GM12878 (cell line): ENCODE results near the gene BICC1. TPM values are rescaled to one million over a fixed set of nuclear protein-coding genes. Genes with fewer than 3 reads are reported as not detected.

Source experiments
- ATAC-seq: fragments of 200-7000 bp; cut with Tn5 transposase; 3 replicates; pipeline ENCODE4 v1.9.1; 2020; ENCODE audit warnings: mild to moderate bottlenecking, moderate library complexity
- BruUV-seq: library from RNA; stranded (reverse); fragments of 400-500 nt; replicated peaks from 2 replicates; lab custom pipeline; 2021; lab: Mats Ljungman, UMichigan
- CTCF ChIA-PET: fragments of 300-600 bp; sonication (Branson Sonifier 250); formaldehyde crosslinking; extraction: SDS; loops from one replicate; lab custom pipeline; 2021; ENCODE audit warnings: inconsistent platforms; lab: Yijun Ruan, JAX
- POLR2A ChIA-PET: fragments of 350-600 bp; formaldehyde crosslinking; extraction: SDS; loops from one replicate; lab custom pipeline; 2021; ENCODE audit warnings: inconsistent platforms; lab: Charles Lee
- RAD21 ChIA-PET: fragments of 300-600 bp; sonication (Branson Sonifier 250); formaldehyde crosslinking; loops from one replicate; lab custom pipeline; 2023; ENCODE audit warnings: antibody characterized with exemption; ENCODE audit not compliant: unreplicated experiment; lab: Charles Lee
- SMC1A ChIA-PET: fragments of 300-600 bp; sonication (Branson Sonifier 250); formaldehyde crosslinking; loops from one replicate; lab custom pipeline; 2023; ENCODE audit not compliant: unreplicated experiment, uncharacterized antibody; lab: Charles Lee
- DNase-seq: peaks from one replicate; pipeline ENCODE4 v3.0.0-alpha.2; 2011; ENCODE audit warnings: low read depth, low spot score
- FAIRE-seq: peaks from 3 replicates; lab custom pipeline; 2011; peaks lifted over from hg19 to GRCh38; lab: Jason Lieb, UNC
- H2AFZ ChIP-seq: 2 replicates; pipeline ENCODE4 v1.6.0; 2011; ENCODE audit warnings: low read depth, low read length, control low read depth; ENCODE audit not compliant: control insufficient read depth
- H3K27ac ChIP-seq: 2 replicates; pipeline ENCODE4 v1.5.1; 2011; ENCODE audit warnings: control low read depth; ENCODE audit not compliant: control insufficient read depth, insufficient read depth
- H3K27me3 ChIP-seq, 2 experiments: replicated peaks in 1 of 2; 2 replicates each; pipeline versions ENCODE4 v1.6.0 to v1.6.1; 2011; ENCODE audit warnings: low read length in 1 of 2; ENCODE audit not compliant: control insufficient read depth in 2 of 2, insufficient read depth in 2 of 2
- H3K36me3 ChIP-seq, 2 experiments: 2 replicates each; pipeline ENCODE4 v1.5.1; 2011; ENCODE audit warnings: low read length in 1 of 2; ENCODE audit not compliant: control insufficient read depth in 2 of 2, insufficient read depth in 2 of 2
- H3K4me1 ChIP-seq: 2 replicates; pipeline ENCODE4 v1.6.1; 2011; ENCODE audit warnings: mild to moderate bottlenecking, low read length, moderate library complexity, mixed read lengths; ENCODE audit not compliant: control insufficient read depth, insufficient read depth
- H3K4me2 ChIP-seq: 2 replicates; pipeline ENCODE4 v1.6.0; 2011; ENCODE audit warnings: control low read depth; ENCODE audit not compliant: control insufficient read depth, insufficient read depth
- H3K4me3 ChIP-seq: fragments of 200-600 bp; sonication (generic); 2 replicates; pipeline ENCODE4 v1.5.1; 2016
- H3K79me2 ChIP-seq: 2 replicates; pipeline ENCODE4 v1.6.0; 2011; ENCODE audit warnings: low read length; ENCODE audit not compliant: control insufficient read depth, insufficient read depth
- H3K9ac ChIP-seq: 2 replicates; pipeline ENCODE4 v1.8.0; 2011; ENCODE audit warnings: low read length, control low read depth, mixed read lengths; ENCODE audit not compliant: control insufficient read depth, insufficient read depth
- H3K9me3 ChIP-seq: replicated peaks from 3 replicates; pipeline ENCODE4 v1.5.1; 2011; ENCODE audit warnings: mild to moderate bottlenecking, low read length; ENCODE audit not compliant: control insufficient read depth, insufficient read depth
- H4K20me1 ChIP-seq: 2 replicates; pipeline ENCODE4 v1.6.0; 2011; ENCODE audit not compliant: control insufficient read depth, insufficient read depth
- FOXK2 ChIP-seq: fragments of 450-650 bp; IDR thresholded peaks from 2 replicates; pipeline ENCODE4 v1.6.1; 2017; ENCODE audit warnings: mild to moderate bottlenecking, moderate library complexity
- NFIC ChIP-seq: IDR thresholded peaks from 2 replicates; pipeline ENCODE4 v1.6.1; 2012; ENCODE audit warnings: low read depth, mild to moderate bottlenecking, inconsistent platforms, low read length, moderate library complexity
- NRF1 ChIP-seq: conservative IDR thresholded peaks from 2 replicates; pipeline ENCODE4 v1.6.1; 2011; ENCODE audit warnings: mild to moderate bottlenecking, low read depth, low read length, improper control_type of control experiment
- PRDM15 ChIP-seq: fragments of 450-650 bp; formaldehyde crosslinking; IDR thresholded peaks from 2 replicates; pipeline ENCODE4 v1.4.0; 2020; ENCODE audit warnings: mild to moderate bottlenecking, moderate library complexity
- REST ChIP-seq: IDR thresholded peaks from 2 replicates; pipeline ENCODE4 v1.6.1; 2012; ENCODE audit warnings: mild to moderate bottlenecking, low read depth, low read length
- SMAD1 ChIP-seq: fragments of 450-650 bp; IDR thresholded peaks from 2 replicates; pipeline ENCODE4 v1.6.1; 2018; ENCODE audit warnings: mild to moderate bottlenecking, low read depth; ENCODE audit not compliant: partially characterized antibody
- ZNF384 ChIP-seq: IDR thresholded peaks from 2 replicates; pipeline ENCODE4 v1.6.1; 2012; ENCODE audit warnings: low read depth, mild to moderate bottlenecking, low read length, improper control_type of control experiment, borderline replicate concordance
- ZZZ3 ChIP-seq: IDR thresholded peaks from 2 replicates; pipeline ENCODE4 v1.6.1; 2011; ENCODE audit warnings: low read depth; ENCODE audit not compliant: control insufficient read depth, insufficient read length
- in situ Hi-C: fragments of 300-500 bp; cut with MboI; formaldehyde crosslinking; loops from 9 replicates; pipeline ENCODE4 v1.14.3; 2018; ENCODE audit warnings: mixed read lengths
- intact Hi-C: fragments of 100-400 bp; cut with micrococcal nuclease; formaldehyde crosslinking; loops from one replicate; pipeline ENCODE4 v1.14.2; 2022; ENCODE audit not compliant: unreplicated experiment
- polyA plus RNA-seq, 11 experiments: library from polyadenylated mRNA; depleted of rRNA in 4 of 11; unstranded in 6 of 11; stranded (reverse) in 5 of 11; fragments of >200 nt; fragmentation: Nextera tagmentation in 4 of 11; fragmentation: Illumina TruSeq in 1 of 11; extraction: Ambion mirVana in 4 of 11; extraction: Trizol in 1 of 11; gene quantifications; 1 replicate in 1 of 11; 2 replicates in 10 of 11; pipeline versions ENCODE4 v1.2.1 to v1.2.3, GENCODE V29; 2011 to 2016; ENCODE audit warnings: inconsistent platforms in 2 of 11, missing spikeins in 2 of 11, low read depth in 1 of 11
- total RNA-seq, 4 experiments: library from RNA; depleted of rRNA in 3 of 4; stranded (reverse); fragments of >200 nt in 3 of 4; fragmentation: Illumina TruSeq in 1 of 4; extraction: Trizol in 1 of 4; gene quantifications; 2 replicates each; pipeline versions ENCODE4 v1.2.1 to v1.2.3, GENCODE V29; 2013 to 2021

The BICC1 gene
- total and polyA plus RNA-seq, 10 of the 15 experiments (the other 5 are each of a cell fraction or from before 2014, with no cell fraction given): 0.01 to 0.10 (median 0.04) TPM; not detected in 5

GRCh38 chr10:58795560-58795959 lies 282.9 kb downstream of the BICC1 start:
- FAIRE-seq: no peak
- in situ Hi-C loops: no loop called here

More at GRCh38 chr10:58795560-58795959, 282.9 kb downstream of the BICC1 start:
- intact Hi-C loops: no loop called here
- no TSS peak for BruUV-seq
- H3K36me3 ChIP-seq: no peaks in the 10 kb centered on the region
- no peak for TF ChIP-seq ZNF384
- TF ChIP-seq REST: no peak
- TF ChIP-seq NRF1: no peak
- no peak for TF ChIP-seq SMAD1
- no peak for TF ChIP-seq PRDM15 (CRISPR knock-in tag)
- TF ChIP-seq FOXK2: no peak
- no peak for TF ChIP-seq NFIC
- no peak for TF ChIP-seq ZZZ3
- no peak overlapping the region for H3K4me2 ChIP-seq
- H3K4me1 ChIP-seq: no peaks in the 10 kb centered on the region
- no peak overlapping the region for H3K9ac ChIP-seq
- no peak overlapping the region for H3K27ac ChIP-seq
- no peaks in the 10 kb centered on the region for H3K79me2 ChIP-seq
- CTCF ChIA-PET: no interaction called here
- POLR2A ChIA-PET: no interaction called here
- RAD21 ChIA-PET: no interaction called here
- ATAC-seq (no peak), DNase-seq (no peak)
- SMC1A ChIA-PET: no interaction called here
- H3K9me3 ChIP-seq: no peaks in the 10 kb centered on the region
- H4K20me1 ChIP-seq: no peaks in the 10 kb centered on the region
- H2AFZ ChIP-seq: no peak overlapping the region
- H3K27me3 ChIP-seq: no peaks in the 10 kb centered on the region
- H3K4me3 ChIP-seq: no peak overlapping the region
